Activated T-helper 17 cell treated with anti-CD3 and anti-CD28 coated beads, Interleukin-2, amount 50 U/mL, for 72 hours (primary cell): ENCODE results near the gene MARCO. TPM values are rescaled to one million over a fixed set of nuclear protein-coding genes. Genes with fewer than 3 reads are reported as not detected.
"Not testable (repeated sequence)": the region's sequence is repeated elsewhere in the genome, so short reads cannot be mapped to it uniquely, and the experiment has no call there.

ENCODE experiments used
- ATAC-seq: fragments of 150-1000 bp; cut with Tn5 transposase; replicated peaks from 2 replicates; pipeline ENCODE4 v1.10.0; 2021; ENCODE audit warnings: mild to moderate bottlenecking, moderate library complexity
- H3K27ac Mint-ChIP-seq: one replicate; pipeline ENCODE4 v1.8.0; 2022; ENCODE audit warnings: mixed read lengths
- H3K27me3 Mint-ChIP-seq: one replicate; pipeline ENCODE4 v1.8.0; 2022; ENCODE audit warnings: mixed read lengths
- H3K36me3 Mint-ChIP-seq: one replicate; pipeline ENCODE4 v1.8.0; 2022; ENCODE audit warnings: low read depth, mild to moderate bottlenecking, mixed read lengths
- H3K4me1 Mint-ChIP-seq: one replicate; pipeline ENCODE4 v1.8.0; 2022; ENCODE audit warnings: mixed read lengths
- H3K4me3 Mint-ChIP-seq: one replicate; pipeline ENCODE4 v1.8.0; 2022; ENCODE audit warnings: mild to moderate bottlenecking, mixed read lengths
- H3K9me3 Mint-ChIP-seq: one replicate; pipeline ENCODE4 v1.8.0; 2022; ENCODE audit warnings: mixed read lengths
- total RNA-seq, 2 donors: library from RNA; stranded (reverse); gene quantifications; one replicate each; pipeline ENCODE4 v1.2.3, GENCODE V29; 2022

MARCO gene
- total RNA-seq, 2 donors from 2014 or later, result not detected

DNA sequence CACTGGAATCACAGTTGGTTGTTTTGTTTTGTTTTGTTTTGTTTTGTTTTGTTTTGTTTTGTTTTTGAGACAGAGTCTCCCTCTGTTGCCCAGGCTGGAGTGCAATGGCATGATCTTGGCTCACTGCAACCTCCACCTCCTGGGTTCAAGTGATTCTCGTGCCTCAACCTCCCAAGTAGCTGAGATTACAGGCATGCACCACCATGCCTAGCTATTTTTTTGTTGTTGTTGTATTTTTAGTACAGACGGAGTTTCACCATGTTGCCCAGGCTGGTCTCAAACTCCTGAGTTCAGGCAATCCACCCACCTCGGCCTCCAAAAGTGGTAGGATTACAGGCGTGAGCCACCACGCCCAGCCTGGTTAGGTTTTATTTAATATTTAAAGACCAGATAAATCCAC lies 95.9 kb downstream of the MARCO start:
- not testable (repeated sequence) for H3K36me3 Mint-ChIP-seq, H3K27ac Mint-ChIP-seq, H3K4me3 Mint-ChIP-seq, H3K9me3 Mint-ChIP-seq, H3K4me1 Mint-ChIP-seq, H3K27me3 Mint-ChIP-seq, ATAC-seq

DNA sequence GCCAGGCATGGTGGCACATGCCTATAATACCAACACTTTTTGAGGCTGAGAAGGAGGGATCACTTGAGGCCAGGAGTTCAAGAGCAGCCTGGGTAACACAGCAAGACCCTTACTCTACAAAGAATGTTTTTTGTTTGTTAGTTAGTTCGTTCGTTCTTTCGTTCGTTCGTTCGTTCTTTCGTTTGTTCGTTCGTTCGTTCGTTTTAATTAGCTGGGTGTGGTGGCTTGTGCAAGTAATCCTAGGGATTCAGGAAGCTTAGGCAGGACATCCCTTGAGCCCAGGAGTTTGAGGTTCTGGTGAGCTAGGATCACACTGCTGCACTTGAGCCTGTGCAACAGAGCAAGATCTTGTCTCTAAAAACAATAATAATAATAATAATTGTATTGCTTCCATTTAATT lies 98.7 kb downstream of the MARCO start:
- no peaks in the 10 kb centered on the region for H3K4me1 Mint-ChIP-seq
- H3K27me3 Mint-ChIP-seq, result peaks cover 2% of the 10 kb centered on the region
- H3K9me3 Mint-ChIP-seq, result no peaks in the 10 kb centered on the region
- no peaks in the 10 kb centered on the region for H3K36me3 Mint-ChIP-seq
- H3K27ac Mint-ChIP-seq, result no peak overlapping the region
- no peak for ATAC-seq
- H3K4me3 Mint-ChIP-seq, result no peak overlapping the region

Other genes with a start within 250 kb of the MARCO start
- not detected for gene EN1, start 94.5 kb upstream of the MARCO start, total RNA-seq
- gene C1QL2, start 216.6 kb downstream of the MARCO start, total RNA-seq, result not detected